Suprapubic skin (tissue), 4 donors: ENCODE results near the gene CROCC2. TPM values are rescaled to one million over a fixed set of nuclear protein-coding genes. Genes with fewer than 3 reads are reported as not detected.

Source experiments
- DNase-seq, 2 donors: peaks; one replicate each; pipeline ENCODE4 v3.0.0-alpha.2; 2019; ENCODE audit warnings: low spot score in 2 of 2
- H3K27ac ChIP-seq: fragments of 200-600 bp; sonication (generic); one replicate; pipeline ENCODE4 v1.5.1; 2019
- H3K27me3 ChIP-seq: fragments of 200-600 bp; sonication (generic); one replicate; pipeline ENCODE4 v1.5.1; 2019
- H3K36me3 ChIP-seq: fragments of 200-600 bp; sonication (generic); one replicate; pipeline ENCODE4 v1.5.1; 2019
- H3K4me1 ChIP-seq: fragments of 200-600 bp; sonication (generic); one replicate; pipeline ENCODE4 v1.5.1; 2019
- H3K4me3 ChIP-seq: fragments of 200-600 bp; sonication (generic); one replicate; pipeline ENCODE4 v1.5.1; 2019; ENCODE audit warnings: mild to moderate bottlenecking
- H3K9me3 ChIP-seq: fragments of 200-600 bp; sonication (generic); one replicate; pipeline ENCODE4 v1.5.1; 2019
- EP300 ChIP-seq: sonication (generic); formaldehyde crosslinking; IDR thresholded peaks from one replicate; pipeline ENCODE4 v1.6.1; 2017; ENCODE audit warnings: antibody characterized with exemption
- POLR2A ChIP-seq, 2 donors: fragments of 450-650 bp; IDR thresholded peaks; one replicate each; pipeline ENCODE4 v1.6.1; 2017; ENCODE audit warnings: antibody characterized with exemption in 2 of 2, mild to moderate bottlenecking in 2 of 2, moderate library complexity in 2 of 2
- POLR2AphosphoS5 ChIP-seq, 3 donors: sonication (generic); formaldehyde crosslinking; IDR thresholded peaks; one replicate each; pipeline ENCODE4 v1.6.1; 2017; ENCODE audit warnings: antibody characterized with exemption in 3 of 3
- whole genome bisulfite sequencing: methylation state at CpG from one replicate; pipeline ENCODE4 v1.1.5; 2018; 5-methylcytosine and 5-hydroxymethylcytosine counted together
- total RNA-seq, 4 donors: library from RNA; depleted of rRNA; stranded (reverse); fragments of >200 nt; gene quantifications; one replicate each; pipeline ENCODE4 v1.1.0, GENCODE V29; 2016
- TF ChIP-seq, protein P1 (sequence below), 2 donors: fragments of 200-600 bp in 1 of 2; fragments of 450-650 bp in 1 of 2; sonication (generic) in 1 of 2; IDR thresholded peaks; one replicate each; pipeline ENCODE4 v1.5.1; 2016 to 2019; ENCODE audit warnings: antibody characterized with exemption in 2 of 2, mild to moderate bottlenecking in 1 of 2, moderate library complexity in 1 of 2

Gene CROCC2
- total RNA-seq, 4 donors from 2014 or later: not detected

DNA sequence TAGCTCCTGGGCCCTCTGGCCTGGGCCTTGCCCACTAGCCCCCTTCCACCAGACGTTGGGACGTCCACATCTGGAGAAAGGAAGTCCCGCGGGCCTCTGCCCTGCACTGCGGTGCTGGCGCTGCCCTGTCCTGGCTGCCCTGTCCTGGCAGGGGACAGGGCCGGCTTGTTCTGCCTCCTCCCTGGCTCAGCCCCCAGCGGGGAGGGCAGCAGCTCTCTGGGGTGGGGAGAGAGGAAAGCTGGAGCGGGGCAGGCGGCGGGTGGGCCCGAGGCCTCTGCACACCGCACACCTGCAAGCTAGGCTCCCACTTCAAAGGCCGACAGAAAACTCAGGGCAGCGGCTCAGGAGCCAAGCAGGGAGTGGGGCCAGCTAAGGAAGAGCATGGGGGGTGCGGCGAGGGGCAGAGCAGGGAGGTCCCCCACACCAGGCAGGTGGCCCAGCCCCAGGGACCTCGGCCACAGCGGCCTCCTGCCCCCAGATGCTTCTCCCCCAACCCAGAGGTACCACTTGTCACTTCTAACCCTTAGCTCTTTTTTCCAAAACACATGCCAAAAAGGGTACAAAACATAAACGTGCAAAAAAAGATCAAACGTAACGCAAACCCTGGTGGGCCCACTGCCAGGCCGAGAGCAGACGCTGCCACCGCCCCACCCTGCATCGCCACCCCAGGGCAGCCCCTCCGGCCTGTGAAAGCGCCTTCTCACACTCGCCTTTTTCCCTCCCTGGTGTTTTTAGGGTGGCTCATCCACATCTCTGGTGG lies 105.8 kb downstream of the CROCC2 start:
- Histone ChIP-seq H3K9me3 (no peaks in the 10 kb centered on the region), H3K27ac (no peak overlapping the region), H3K4me1 (peaks cover 29% of the 10 kb centered on the region), H3K36me3 (peaks cover 4% of the 10 kb centered on the region), H3K4me3 (no peak overlapping the region), H3K27me3 (peaks cover 16% of the 10 kb centered on the region)
- 50% methylated on average over 12 of the region's 29 CpGs for WGBS
- no peak for TF ChIP-seq EP300
- no peak for TF ChIP-seq POLR2A (IDR thresholded peaks at IDR 0.05)
- TF ChIP-seq, protein P1, sequence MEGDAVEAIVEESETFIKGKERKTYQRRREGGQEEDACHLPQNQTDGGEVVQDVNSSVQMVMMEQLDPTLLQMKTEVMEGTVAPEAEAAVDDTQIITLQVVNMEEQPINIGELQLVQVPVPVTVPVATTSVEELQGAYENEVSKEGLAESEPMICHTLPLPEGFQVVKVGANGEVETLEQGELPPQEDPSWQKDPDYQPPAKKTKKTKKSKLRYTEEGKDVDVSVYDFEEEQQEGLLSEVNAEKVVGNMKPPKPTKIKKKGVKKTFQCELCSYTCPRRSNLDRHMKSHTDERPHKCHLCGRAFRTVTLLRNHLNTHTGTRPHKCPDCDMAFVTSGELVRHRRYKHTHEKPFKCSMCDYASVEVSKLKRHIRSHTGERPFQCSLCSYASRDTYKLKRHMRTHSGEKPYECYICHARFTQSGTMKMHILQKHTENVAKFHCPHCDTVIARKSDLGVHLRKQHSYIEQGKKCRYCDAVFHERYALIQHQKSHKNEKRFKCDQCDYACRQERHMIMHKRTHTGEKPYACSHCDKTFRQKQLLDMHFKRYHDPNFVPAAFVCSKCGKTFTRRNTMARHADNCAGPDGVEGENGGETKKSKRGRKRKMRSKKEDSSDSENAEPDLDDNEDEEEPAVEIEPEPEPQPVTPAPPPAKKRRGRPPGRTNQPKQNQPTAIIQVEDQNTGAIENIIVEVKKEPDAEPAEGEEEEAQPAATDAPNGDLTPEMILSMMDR (IDR thresholded peaks at IDR 0.05): no peak
- TF ChIP-seq POLR2AphosphoS5 (IDR thresholded peaks at IDR 0.05): no peak
- no peak for DNase-seq

GRCh38 chr2:241014224-241014623 lies 108.1 kb downstream of the CROCC2 start:
- TF ChIP-seq EP300: no peak
- TF ChIP-seq, protein P1 (IDR thresholded peaks at IDR 0.05): no peak
- TF ChIP-seq POLR2AphosphoS5 (IDR thresholded peaks at IDR 0.05): no peak
- no peak for TF ChIP-seq POLR2A (IDR thresholded peaks at IDR 0.05)
- 83% methylated on average over 6 of the region's 6 CpGs for WGBS
- Histone ChIP-seq H3K4me1 (peaks cover 19% of the 10 kb centered on the region), H3K9me3 (no peaks in the 10 kb centered on the region), H3K27me3 (peaks cover 15% of the 10 kb centered on the region), H3K4me3 (no peak overlapping the region), H3K27ac (no peak overlapping the region), H3K36me3 (peaks cover 7% of the 10 kb centered on the region)
- no peak for DNase-seq

- no peaks in the 10 kb centered on the region for H3K9me3 ChIP-seq
- peaks cover 12% of the 10 kb centered on the region for H3K27me3 ChIP-seq
- no peak for TF ChIP-seq POLR2A (IDR thresholded peaks at IDR 0.05)
- no peak for TF ChIP-seq EP300
- no peak for TF ChIP-seq POLR2AphosphoS5 (IDR thresholded peaks at IDR 0.05)
- TF ChIP-seq, protein P1 (IDR thresholded peaks at IDR 0.05): no peak
- H3K4me3 ChIP-seq: no peak overlapping the region
- no peak overlapping the region for H3K27ac ChIP-seq
- no peak for DNase-seq
- peaks cover 14% of the 10 kb centered on the region for H3K4me1 ChIP-seq
- peaks cover 7% of the 10 kb centered on the region for H3K36me3 ChIP-seq
- 86% methylated on average over 10 of the region's 10 CpGs for WGBS
Observed at GRCh38 chr2:241014764-241015163, 108.6 kb downstream of the CROCC2 start.

DNA sequence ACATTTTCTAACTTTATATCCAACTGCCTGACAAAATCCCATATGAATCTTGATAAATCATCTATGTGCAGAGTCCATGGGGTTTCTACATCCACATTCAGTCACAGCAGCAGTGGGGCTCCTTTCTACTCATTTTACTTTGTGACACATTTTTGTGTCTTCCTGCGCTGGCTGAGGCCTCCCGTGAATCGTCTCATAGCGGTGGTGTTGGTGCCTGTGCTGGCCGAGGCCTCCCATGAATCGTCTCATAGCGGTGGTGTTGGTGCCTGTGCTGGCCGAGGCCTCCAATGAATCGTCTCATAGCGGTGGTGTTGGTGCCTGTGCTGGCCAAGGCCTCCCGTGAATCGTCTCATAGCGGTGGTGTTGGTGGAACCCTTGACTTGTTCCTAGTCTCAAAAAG lies 109.3 kb downstream of the CROCC2 start:
- Histone ChIP-seq H3K4me1 (peaks cover 7% of the 10 kb centered on the region), H3K36me3 (peaks cover 7% of the 10 kb centered on the region), H3K9me3 (no peaks in the 10 kb centered on the region), H3K27ac (no peak overlapping the region), H3K4me3 (no peak overlapping the region), H3K27me3 (peaks cover 12% of the 10 kb centered on the region)
- TF ChIP-seq POLR2A (IDR thresholded peaks at IDR 0.05): no peak
- no peak for TF ChIP-seq POLR2AphosphoS5 (IDR thresholded peaks at IDR 0.05)
- TF ChIP-seq EP300: no peak
- TF ChIP-seq, protein P1 (IDR thresholded peaks at IDR 0.05): no peak
- no peak for DNase-seq
- 98% methylated on average over 13 of the region's 13 CpGs for WGBS

- H3K36me3 ChIP-seq: peaks cover 10% of the 10 kb centered on the region
- H3K4me1 ChIP-seq: no peaks in the 10 kb centered on the region
- no peak for DNase-seq
- H3K4me3 ChIP-seq: no peak overlapping the region
- H3K27me3 ChIP-seq: no peaks in the 10 kb centered on the region
- 86% methylated on average over 9 of the region's 13 CpGs for WGBS
- no peaks in the 10 kb centered on the region for H3K9me3 ChIP-seq
- no peak for TF ChIP-seq POLR2A (IDR thresholded peaks at IDR 0.05)
- TF ChIP-seq, protein P1 (IDR thresholded peaks at IDR 0.05): no peak
- no peak for TF ChIP-seq EP300
- no peak for TF ChIP-seq POLR2AphosphoS5 (IDR thresholded peaks at IDR 0.05)
- no peak overlapping the region for H3K27ac ChIP-seq
Observed at GRCh38 chr2:241017228-241017940, 111.2 kb downstream of the CROCC2 start.
